Measurements from ENCODE around the gene NNAT. TPM values are rescaled to one million over a fixed set of nuclear protein-coding genes. Genes with fewer than 3 reads are reported as not detected.

NNAT gene
- total and polyA plus RNA-seq, 4 experiments from 2014 or later: not detected

DNA sequence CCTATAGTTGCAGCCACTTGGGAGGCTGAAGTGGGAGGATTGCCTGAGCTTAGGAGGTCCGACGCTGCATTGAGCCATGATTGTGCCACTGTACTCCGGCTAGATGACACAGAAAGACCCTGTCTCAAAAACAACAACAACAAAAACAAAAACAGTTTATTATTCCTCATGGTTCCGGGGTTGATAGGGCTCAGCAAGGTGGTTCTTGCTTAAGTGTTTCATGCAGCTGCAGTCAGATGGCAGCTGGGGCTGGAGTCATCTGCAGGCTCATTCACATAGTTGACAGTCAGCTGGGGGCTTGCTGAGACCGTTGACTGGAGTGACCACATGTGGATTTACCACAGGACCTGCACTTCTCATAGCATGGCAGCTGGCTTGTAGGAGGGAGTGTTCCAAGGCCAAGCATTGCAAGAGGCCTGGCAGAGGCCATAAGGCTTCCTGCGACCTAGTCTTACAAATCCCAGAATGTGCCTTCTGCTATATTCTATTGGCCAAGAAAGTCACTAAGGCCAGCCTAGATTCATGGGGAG, 28.9 kb upstream of the NNAT start:
- DNase-seq: no peak
- no peak overlapping the region for H3K27ac Mint-ChIP-seq
- peaks cover 0 to 2% (median 0%) of the 10 kb centered on the region in 4 donors for H3K4me1 Mint-ChIP-seq
- H3K4me3 Mint-ChIP-seq: peak overlapping the region in 1 of 8 donors; percentile 2
- peaks cover 0 to 2% (median 0%) of the 10 kb centered on the region in 8 donors for H3K9me3 Mint-ChIP-seq
- peaks cover 0 to 1% of the 10 kb centered on the region in 2 donors for H3K27me3 Mint-ChIP-seq
- ChIA-PET CTCF (ENCODE audit: partially characterized antibody) (no interaction called here), POLR2A (ENCODE audit: partially characterized antibody) (interaction anchor here (1.5 kb wide), 1 partner anchor 35 kb away, joined by 4 read pairs; no protein-coding TSS in a partner anchor)
- Histone ChIP-seq H3K27ac (ENCODE audit: low read depth, low read length) (no peak overlapping the region), H3K36me3 (ENCODE audit: insufficient read depth, low read length) (no peaks in the 10 kb centered on the region), H3K4me3 (ENCODE audit: low read length in 2 of 2) (no peak overlapping the region), H3K9me3 (ENCODE audit: control insufficient read depth in 1 of 2, low read length in 2 of 2) (no peaks in the 10 kb centered on the region), H3K27me3 (ENCODE audit: insufficient read depth, low read length) (no peaks in the 10 kb centered on the region), H3K4me1 (ENCODE audit: insufficient read depth, low read length) (no peaks in the 10 kb centered on the region)
- H3K36me3 Mint-ChIP-seq: peaks cover 26 to 29% of the 10 kb centered on the region in 2 donors
- intact Hi-C loops (cut with micrococcal nuclease): no loop called here

DNA sequence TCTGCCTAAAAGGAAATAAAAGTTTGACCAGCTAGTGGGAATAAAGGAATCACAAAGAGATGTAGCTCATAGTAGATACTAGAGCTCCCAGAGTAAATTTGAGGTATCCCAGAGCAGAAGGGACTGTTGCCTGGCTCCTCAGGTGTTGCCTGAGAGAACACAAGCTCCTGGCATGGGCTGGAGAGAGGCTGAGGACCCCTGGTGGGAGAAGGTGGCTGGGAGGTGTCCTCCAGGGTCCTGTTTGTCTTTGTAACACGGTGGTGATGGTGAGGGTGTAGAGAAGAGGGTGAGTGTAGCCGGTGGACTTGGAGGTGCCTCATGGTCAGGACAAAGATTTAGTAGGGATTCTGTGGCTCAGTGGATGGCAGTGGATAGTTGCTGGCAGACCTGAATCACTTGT, 28.1 kb upstream of the NNAT start:
- H3K27ac ChIP-seq (ENCODE audit: low read depth, low read length): no peak overlapping the region
- H3K9me3 Mint-ChIP-seq: peaks cover 0 to 2% (median 0%) of the 10 kb centered on the region in 8 donors
- H3K27me3 Mint-ChIP-seq: peaks cover 0 to 1% of the 10 kb centered on the region in 2 donors
- peak overlapping the region in 1 of 7 donors; percentile 46 for H3K27ac Mint-ChIP-seq
- peaks cover 26 to 29% of the 10 kb centered on the region in 2 donors for H3K36me3 Mint-ChIP-seq
- no peaks in the 10 kb centered on the region for H3K27me3 ChIP-seq (ENCODE audit: insufficient read depth, low read length)
- ChIA-PET POLR2A (ENCODE audit: partially characterized antibody) (interaction anchor here (1.5 kb wide), 1 partner anchor 34 kb away, joined by 4 read pairs; no protein-coding TSS in a partner anchor), CTCF (ENCODE audit: partially characterized antibody) (no interaction called here)
- no peak overlapping the region for H3K4me3 ChIP-seq (ENCODE audit: low read length in 2 of 2)
- H3K4me1 Mint-ChIP-seq: no peaks in the 10 kb centered on the region
- H3K4me3 Mint-ChIP-seq: no peak overlapping the region
- no peaks in the 10 kb centered on the region for H3K4me1 ChIP-seq (ENCODE audit: insufficient read depth, low read length)
- no peaks in the 10 kb centered on the region for H3K36me3 ChIP-seq (ENCODE audit: insufficient read depth, low read length)
- DNase-seq: no peak
- intact Hi-C loops (cut with micrococcal nuclease): no loop called here
- no peaks in the 10 kb centered on the region for H3K9me3 ChIP-seq (ENCODE audit: control insufficient read depth in 1 of 2, low read length in 2 of 2)

DNA sequence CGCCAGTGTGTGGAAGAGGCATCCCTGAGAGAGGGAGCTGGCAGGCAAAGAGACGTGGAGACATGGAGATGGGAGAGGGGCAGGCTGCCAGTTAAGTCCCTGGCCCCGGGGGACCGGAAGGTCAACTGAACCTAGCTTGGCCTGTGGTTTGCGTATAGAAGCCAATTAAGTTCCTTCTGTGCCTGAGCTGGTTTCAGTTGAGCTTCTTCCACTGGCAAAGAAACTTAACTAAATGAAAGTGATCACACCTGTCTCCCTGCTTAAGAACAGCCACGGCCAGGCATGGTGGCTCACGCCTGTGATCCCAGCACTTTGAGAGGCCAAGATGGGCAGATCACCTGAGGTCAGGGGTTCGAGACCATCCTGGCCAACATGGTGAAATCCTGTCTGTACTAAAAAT, 26.7 kb upstream of the NNAT start:
- H3K27me3 ChIP-seq (ENCODE audit: insufficient read depth, low read length): no peaks in the 10 kb centered on the region
- ChIA-PET POLR2A (ENCODE audit: partially characterized antibody) (no interaction called here), CTCF (ENCODE audit: partially characterized antibody) (no interaction called here)
- Mint-ChIP-seq H3K4me3 (no peak overlapping the region), H3K27ac (no peak overlapping the region), H3K27me3 (peaks cover 0 to 1% of the 10 kb centered on the region in 2 donors), H3K4me1 (no peaks in the 10 kb centered on the region), H3K36me3 (peaks cover 28 to 36% of the 10 kb centered on the region in 2 donors), H3K9me3 (peaks cover 0 to 2% (median 0%) of the 10 kb centered on the region in 8 donors)
- H3K9me3 ChIP-seq (ENCODE audit: control insufficient read depth in 1 of 2, low read length in 2 of 2): no peaks in the 10 kb centered on the region
- no peaks in the 10 kb centered on the region for H3K36me3 ChIP-seq (ENCODE audit: insufficient read depth, low read length)
- intact Hi-C loops (cut with micrococcal nuclease): no loop called here
- no peak for DNase-seq
- H3K4me3 ChIP-seq (ENCODE audit: low read length in 2 of 2): no peak overlapping the region
- no peaks in the 10 kb centered on the region for H3K4me1 ChIP-seq (ENCODE audit: insufficient read depth, low read length)
- H3K27ac ChIP-seq (ENCODE audit: low read depth, low read length): no peak overlapping the region

DNA sequence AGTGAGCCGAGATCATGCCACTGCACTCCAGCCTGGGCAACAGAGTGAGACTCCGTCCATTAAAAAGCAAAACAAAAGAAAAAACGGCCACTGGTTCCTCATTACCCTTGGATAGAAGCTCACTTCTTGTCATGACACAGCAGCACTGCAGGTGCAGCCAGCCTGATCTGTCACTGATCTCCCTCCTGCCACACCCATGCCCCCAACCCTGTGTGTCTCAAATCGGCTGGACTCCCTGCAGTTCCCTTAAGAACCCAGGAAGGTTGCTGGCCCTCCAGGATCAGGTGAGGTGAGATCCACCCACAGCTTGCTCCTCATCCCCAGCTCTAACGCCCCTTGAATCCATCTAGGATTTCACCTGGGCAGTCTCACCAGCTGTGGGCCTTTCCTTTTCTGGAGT, 26.3 kb upstream of the NNAT start:
- Histone ChIP-seq H3K36me3 (ENCODE audit: insufficient read depth, low read length) (no peaks in the 10 kb centered on the region), H3K9me3 (ENCODE audit: control insufficient read depth in 1 of 2, low read length in 2 of 2) (no peaks in the 10 kb centered on the region), H3K4me1 (ENCODE audit: insufficient read depth, low read length) (no peaks in the 10 kb centered on the region), H3K27me3 (ENCODE audit: insufficient read depth, low read length) (no peaks in the 10 kb centered on the region), H3K4me3 (ENCODE audit: low read length in 2 of 2) (no peak overlapping the region), H3K27ac (ENCODE audit: low read depth, low read length) (no peak overlapping the region)
- intact Hi-C loops (cut with micrococcal nuclease): no loop called here
- no peak overlapping the region for H3K4me3 Mint-ChIP-seq
- H3K27ac Mint-ChIP-seq: peak overlapping the region in 1 of 7 donors; percentile 4
- H3K36me3 Mint-ChIP-seq: peaks cover 28 to 36% of the 10 kb centered on the region in 2 donors
- ChIA-PET POLR2A (ENCODE audit: partially characterized antibody) (no interaction called here), CTCF (ENCODE audit: partially characterized antibody) (no interaction called here)
- H3K27me3 Mint-ChIP-seq: peaks cover 0 to 1% of the 10 kb centered on the region in 2 donors
- no peaks in the 10 kb centered on the region for H3K4me1 Mint-ChIP-seq
- peaks cover 0 to 2% (median 0%) of the 10 kb centered on the region in 8 donors for H3K9me3 Mint-ChIP-seq
- no peak for DNase-seq

DNA sequence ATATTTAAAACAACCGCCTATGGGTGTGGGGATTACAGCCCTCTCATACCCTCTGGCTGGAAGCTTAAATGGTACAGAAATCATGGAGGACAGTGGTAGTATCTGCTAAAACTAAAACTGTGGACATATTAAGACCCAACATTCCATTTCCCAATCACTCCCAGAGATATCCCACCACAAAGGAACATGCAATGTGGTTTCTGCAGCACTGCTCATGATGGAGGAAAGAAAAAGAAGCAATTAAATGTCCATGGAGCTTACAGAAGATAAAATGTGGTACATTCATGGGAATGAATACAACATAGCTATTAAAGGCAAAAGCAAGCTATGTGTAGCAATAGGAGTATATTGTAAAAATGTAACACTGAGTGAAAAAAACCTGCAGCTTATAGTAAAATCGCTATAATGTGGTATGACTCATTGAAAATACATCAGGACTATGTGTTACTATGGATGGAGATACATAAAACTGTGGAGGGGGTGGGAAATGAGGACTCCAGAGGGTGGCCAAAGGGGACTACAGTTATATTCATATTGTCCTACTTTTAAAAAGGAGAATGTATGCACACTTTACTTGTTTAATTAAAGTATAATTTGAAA, 22.9 kb upstream of the NNAT start:
- no peak overlapping the region for H3K4me3 ChIP-seq (ENCODE audit: low read length in 2 of 2)
- H3K4me1 ChIP-seq (ENCODE audit: insufficient read depth, low read length): no peaks in the 10 kb centered on the region
- H3K36me3 ChIP-seq (ENCODE audit: insufficient read depth, low read length): no peaks in the 10 kb centered on the region
- H3K27ac ChIP-seq (ENCODE audit: low read depth, low read length): no peak overlapping the region
- H3K9me3 Mint-ChIP-seq: no peaks in the 10 kb centered on the region
- CTCF ChIA-PET (ENCODE audit: partially characterized antibody): no interaction called here
- no peak overlapping the region for H3K27ac Mint-ChIP-seq
- POLR2A ChIA-PET (ENCODE audit: partially characterized antibody): no interaction called here
- no peak for DNase-seq
- H3K4me3 Mint-ChIP-seq: no peak overlapping the region
- peaks cover 20 to 24% of the 10 kb centered on the region in 2 donors for H3K36me3 Mint-ChIP-seq
- no peaks in the 10 kb centered on the region for H3K27me3 ChIP-seq (ENCODE audit: insufficient read depth, low read length)
- no peaks in the 10 kb centered on the region for H3K27me3 Mint-ChIP-seq
- H3K9me3 ChIP-seq (ENCODE audit: control insufficient read depth in 1 of 2, low read length in 2 of 2): no peaks in the 10 kb centered on the region
- intact Hi-C loops (cut with micrococcal nuclease): no loop called here
- peaks cover 0 to 2% (median 0%) of the 10 kb centered on the region in 4 donors for H3K4me1 Mint-ChIP-seq

DNA sequence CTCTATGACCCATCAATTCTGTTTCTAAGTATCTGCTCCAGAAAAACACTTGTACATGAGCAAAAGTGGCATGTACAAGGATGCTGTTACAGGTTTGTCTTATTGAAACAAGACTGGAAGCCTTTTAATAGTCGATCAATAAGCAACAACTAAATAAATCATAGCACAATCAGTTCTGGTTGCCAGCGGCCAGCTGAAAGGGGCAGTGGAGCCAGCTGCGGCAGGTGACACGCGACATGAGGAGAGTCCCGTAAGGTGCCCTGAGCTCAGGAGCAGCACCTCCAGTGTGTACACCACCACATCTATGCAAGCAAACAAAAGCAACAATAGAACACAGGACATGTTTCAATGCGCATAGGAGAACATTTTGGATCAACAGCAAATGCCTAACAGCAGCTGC, 20.7 kb upstream of the NNAT start:
- H3K36me3 ChIP-seq (ENCODE audit: insufficient read depth, low read length): no peaks in the 10 kb centered on the region
- intact Hi-C loops (cut with micrococcal nuclease): no loop called here
- Mint-ChIP-seq H3K27ac (peak overlapping the region in 2 of 7 donors; percentile 22 to 41), H3K36me3 (peaks cover 4 to 11% of the 10 kb centered on the region in 2 donors), H3K4me1 (peaks cover 0 to 5% (median 0%) of the 10 kb centered on the region in 4 donors), H3K27me3 (no peaks in the 10 kb centered on the region), H3K9me3 (no peaks in the 10 kb centered on the region), H3K4me3 (no peak overlapping the region)
- CTCF ChIA-PET (ENCODE audit: partially characterized antibody): no interaction called here
- no peak overlapping the region for H3K4me3 ChIP-seq (ENCODE audit: low read length in 2 of 2)
- POLR2A ChIA-PET (ENCODE audit: partially characterized antibody): no interaction called here
- no peaks in the 10 kb centered on the region for H3K27me3 ChIP-seq (ENCODE audit: insufficient read depth, low read length)
- no peaks in the 10 kb centered on the region for H3K9me3 ChIP-seq (ENCODE audit: control insufficient read depth in 1 of 2, low read length in 2 of 2)
- no peak for DNase-seq
- H3K4me1 ChIP-seq (ENCODE audit: insufficient read depth, low read length): no peaks in the 10 kb centered on the region
- no peak overlapping the region for H3K27ac ChIP-seq (ENCODE audit: low read depth, low read length)

DNA sequence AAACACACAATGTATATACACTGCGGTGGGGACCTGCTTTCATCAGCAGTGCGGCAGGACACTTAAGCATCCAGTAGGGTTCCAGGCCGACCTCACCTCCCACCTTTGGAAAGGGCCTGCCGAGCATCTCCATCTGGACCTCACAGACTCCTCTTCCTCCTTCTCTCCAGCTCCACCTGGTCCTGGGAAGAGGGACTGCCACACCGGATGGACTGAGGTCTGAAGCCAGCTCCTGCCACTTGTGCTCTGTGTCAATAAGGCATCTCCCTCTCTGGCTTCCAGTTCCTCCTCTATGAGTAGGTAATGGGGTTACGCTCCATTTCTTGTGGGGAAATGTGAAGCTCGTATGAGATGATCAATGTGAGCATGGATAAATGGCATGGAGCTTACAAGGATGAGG, 19.1 kb upstream of the NNAT start:
- Mint-ChIP-seq H3K27me3 (no peaks in the 10 kb centered on the region), H3K36me3 (peaks cover 1 to 7% of the 10 kb centered on the region in 2 donors), H3K27ac (no peak overlapping the region), H3K9me3 (no peaks in the 10 kb centered on the region), H3K4me3 (no peak overlapping the region), H3K4me1 (peaks cover 0 to 5% (median 0%) of the 10 kb centered on the region in 4 donors)
- no peaks in the 10 kb centered on the region for H3K4me1 ChIP-seq (ENCODE audit: insufficient read depth, low read length)
- no peak overlapping the region for H3K27ac ChIP-seq (ENCODE audit: low read depth, low read length)
- ChIA-PET CTCF (ENCODE audit: partially characterized antibody) (interaction anchor here (1.5 kb wide), 1 partner anchor 307 kb away, joined by 3 read pairs; no protein-coding TSS in a partner anchor), POLR2A (ENCODE audit: partially characterized antibody) (no interaction called here)
- intact Hi-C loops (cut with micrococcal nuclease): no loop called here
- H3K36me3 ChIP-seq (ENCODE audit: insufficient read depth, low read length): no peaks in the 10 kb centered on the region
- DNase-seq: no peak
- H3K9me3 ChIP-seq (ENCODE audit: control insufficient read depth in 1 of 2, low read length in 2 of 2): no peaks in the 10 kb centered on the region
- no peak overlapping the region for H3K4me3 ChIP-seq (ENCODE audit: low read length in 2 of 2)
- H3K27me3 ChIP-seq (ENCODE audit: insufficient read depth, low read length): no peaks in the 10 kb centered on the region
